NCI-H1092 (cell line): ENCODE results near the gene TCP11.
"Not testable (repeated sequence)": the region's sequence is repeated elsewhere in the genome, so short reads cannot be mapped to it uniquely, and the experiment has no call there.

Experiments used
- DNase-seq: peaks from one replicate; lab custom pipeline; 2025; lab: John Stamatoyannopoulos, UW

Gene TCP11

DNA sequence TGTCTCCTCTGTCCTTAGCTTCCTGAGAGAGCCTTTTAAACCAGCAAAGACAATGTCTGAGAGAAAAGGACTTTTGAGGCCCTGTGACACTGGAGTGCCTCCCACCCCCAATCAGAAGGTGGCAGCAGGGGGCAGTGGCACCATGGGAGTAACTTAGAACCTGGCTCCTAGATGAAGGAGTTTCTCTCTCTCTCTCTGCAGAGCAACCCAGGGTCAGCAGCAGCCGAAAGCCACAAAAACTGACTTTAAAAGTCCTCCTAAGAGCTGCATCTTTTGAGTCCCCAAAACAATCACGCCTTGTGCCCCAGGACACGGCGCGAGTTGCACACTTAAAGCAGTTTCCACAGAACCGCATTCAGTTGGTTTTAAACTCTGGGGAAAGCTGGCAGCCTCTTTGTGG, 5.3 kb upstream of the TCP11 start:
- peak; percentile 4 for DNase-seq

- no peak for DNase-seq
Measured at GRCh38 chr6:35145757-35146156, 4.6 kb upstream of the TCP11 start.

DNA sequence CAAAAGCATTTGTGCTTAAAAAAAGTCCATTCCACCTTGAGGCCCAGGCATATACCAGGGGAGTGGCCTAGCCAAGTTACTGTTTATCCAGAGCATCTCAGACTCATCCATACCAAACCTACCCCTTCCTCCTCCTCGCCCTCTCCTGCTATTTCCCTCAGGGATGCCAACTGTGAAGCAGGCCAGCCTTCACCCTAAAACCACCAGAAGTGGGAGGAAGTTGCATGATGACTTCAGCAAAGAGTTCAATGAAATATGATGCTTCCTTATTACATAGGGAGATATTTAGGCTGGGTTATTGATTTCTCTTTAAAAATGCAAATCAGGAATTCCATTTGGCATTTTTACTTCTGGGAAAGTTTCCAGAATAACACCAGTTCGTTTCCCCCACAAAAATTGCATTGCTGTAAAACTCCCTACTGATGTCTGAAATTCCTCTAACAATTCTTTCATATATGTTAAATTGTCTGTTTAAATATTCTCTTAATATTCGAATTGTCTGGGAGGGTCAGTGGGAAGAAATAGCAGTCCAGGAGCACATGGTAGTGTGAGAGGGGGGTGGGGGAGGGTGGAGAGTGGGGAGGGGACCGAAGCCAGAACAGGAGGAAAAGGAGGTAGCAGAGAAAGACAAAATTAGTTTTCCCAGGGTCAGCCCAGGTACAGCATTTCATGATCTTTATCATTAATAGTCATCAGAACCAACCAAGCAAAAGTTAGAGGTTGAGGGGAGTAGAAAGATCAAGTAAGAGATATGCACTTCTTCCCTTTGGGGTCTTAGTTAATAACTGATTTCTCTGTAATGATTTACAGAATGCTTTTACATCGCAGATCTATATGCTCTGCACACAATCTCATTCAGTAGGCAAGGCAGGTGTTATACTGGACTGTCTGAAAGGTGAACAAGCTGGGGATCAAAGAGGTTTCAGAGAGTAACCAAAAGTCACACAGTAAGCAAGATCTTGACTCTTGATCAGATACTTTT, 1.7 kb upstream of the TCP11 start:
- no peak for DNase-seq

- no peak for DNase-seq
Measured at GRCh38 chr6:35140639-35141006, 516 bp downstream of the TCP11 start.

GRCh38 chr6:35139924-35140638, 1.1 kb downstream of the TCP11 start:
- peak; percentile 39 for DNase-seq

DNA sequence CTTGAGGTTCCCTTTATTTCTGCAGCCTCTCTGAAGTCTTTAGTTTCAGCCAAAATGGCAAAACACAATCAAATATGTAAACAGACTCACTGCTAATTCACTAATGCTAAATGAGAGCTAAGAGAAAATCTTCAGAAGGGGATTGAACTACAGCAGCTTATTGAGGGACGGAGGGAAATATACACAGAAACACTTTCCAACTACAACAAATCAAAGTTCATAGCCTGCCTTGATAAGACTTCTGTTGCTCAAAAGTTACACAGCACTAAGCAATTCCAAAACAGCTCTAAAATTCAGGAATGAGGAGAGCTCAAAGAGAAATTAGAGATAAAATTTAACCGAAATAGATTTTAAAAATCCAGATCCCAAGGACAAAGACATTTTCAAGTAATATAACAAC, 1.7 kb downstream of the TCP11 start:
- DNase-seq: no peak

GRCh38 chr6:35138191-35138590, 2.9 kb downstream of the TCP11 start:
- not testable (repeated sequence) for DNase-seq

GRCh38 chr6:35136185-35136584, 5.0 kb downstream of the TCP11 start:
- DNase-seq: no peak

DNA sequence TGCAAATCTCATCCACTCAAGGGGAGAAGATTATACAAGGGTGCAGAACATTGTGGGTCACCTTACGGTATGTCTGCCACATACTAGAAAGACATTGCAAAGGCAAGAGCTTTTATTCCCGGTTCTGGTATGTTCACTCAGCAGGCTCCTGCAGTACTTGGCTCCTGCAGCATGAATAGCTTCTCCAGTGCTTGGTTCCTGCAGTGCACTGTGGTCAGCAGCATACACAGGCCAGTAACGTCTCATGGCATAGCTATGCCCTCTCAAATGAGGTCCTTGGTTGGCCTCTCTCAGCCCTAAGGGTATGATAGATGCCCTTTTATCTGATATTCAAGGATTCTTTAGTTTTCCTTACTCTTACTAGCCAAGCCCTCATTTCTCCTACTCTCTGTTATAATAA, 12.6 kb downstream of the TCP11 start:
- DNase-seq: no peak

DNA sequence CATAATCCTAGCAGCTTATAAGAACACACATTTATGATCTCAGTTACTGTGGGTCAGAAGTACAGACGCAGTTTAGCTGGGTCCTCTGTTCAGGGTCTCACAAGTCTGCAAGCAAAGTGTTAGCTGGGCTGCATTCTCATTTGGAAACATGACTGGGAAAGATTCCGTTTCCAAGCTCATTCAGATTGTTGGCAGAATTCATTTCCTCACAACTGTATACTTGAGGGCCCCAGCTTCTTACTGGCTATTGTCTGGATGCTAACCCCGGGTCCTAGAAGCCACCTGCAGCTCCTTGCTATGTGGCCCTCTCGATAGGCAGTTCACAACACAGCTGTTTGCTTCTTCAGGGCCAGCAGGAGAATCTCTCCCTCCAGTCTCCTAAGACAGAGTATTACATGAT, 13.1 kb downstream of the TCP11 start:
- DNase-seq: no peak

DNA sequence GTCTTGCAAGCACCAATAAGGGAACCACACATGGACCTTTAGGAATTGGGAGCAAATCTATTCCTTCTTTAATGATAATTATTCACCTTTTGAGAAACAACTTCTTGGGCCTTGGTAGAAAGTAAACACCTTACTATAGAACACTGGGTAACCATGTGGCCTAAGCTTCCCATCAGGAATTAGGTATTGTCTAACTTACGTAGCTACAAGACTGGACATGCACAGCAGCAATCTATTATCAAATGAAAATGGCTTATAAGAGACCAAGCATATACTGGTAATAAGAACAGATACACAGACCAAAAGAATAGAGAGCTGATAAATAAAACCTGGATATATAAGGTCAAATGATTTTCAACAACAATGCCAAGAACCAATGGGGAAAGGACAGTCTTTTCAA, 16.8 kb downstream of the TCP11 start:
- no peak for DNase-seq

DNA sequence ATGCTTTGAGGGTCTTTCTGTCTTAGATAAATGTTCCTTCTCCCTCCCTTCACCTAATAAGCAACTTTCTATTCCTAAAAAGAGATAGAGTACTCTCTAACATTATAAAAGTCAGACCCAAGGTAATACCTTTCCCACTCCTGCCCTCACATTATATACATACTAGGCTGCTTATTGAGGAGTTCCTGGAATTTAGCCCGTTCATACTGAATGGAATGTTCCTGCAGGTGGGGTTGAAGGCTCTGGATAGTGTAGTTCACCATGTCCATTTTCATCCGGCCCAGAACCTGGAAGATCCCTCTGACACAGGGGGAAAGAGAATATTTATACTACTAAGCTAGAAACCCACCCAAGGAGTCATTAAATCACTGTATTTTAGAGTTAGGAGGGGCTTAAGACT, 20.4 kb downstream of the TCP11 start:
- no peak for DNase-seq

- no peak for DNase-seq
Measured at GRCh38 chr6:35108309-35108885, 32.7 kb downstream of the TCP11 start.

GRCh38 chr6:35107761-35108160, 33.4 kb downstream of the TCP11 start:
- not testable (repeated sequence) for DNase-seq

GRCh38 chr6:35107208-35107607, 33.9 kb downstream of the TCP11 start:
- DNase-seq: not testable (repeated sequence)

- not testable (repeated sequence) for DNase-seq
Measured at GRCh38 chr6:35106061-35106460, 35.1 kb downstream of the TCP11 start.

DNA sequence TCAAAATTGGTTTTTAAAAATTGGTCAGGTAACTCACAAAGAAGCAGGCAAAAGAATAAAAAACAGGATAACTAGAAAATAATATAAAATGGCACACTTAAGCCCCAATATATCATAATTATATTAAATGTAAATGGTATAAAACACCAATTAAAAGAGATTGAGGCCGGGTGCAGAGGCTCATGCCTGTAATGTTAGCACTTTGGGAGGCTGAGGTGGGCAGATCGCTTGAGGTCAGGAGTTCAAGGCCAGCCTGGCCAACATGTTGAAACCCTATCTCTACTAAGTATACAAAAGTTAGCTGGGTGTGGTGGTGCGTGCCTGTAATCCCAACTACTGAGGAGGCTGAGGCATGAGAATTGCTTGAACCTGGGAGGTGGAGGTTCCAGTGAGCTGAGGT, 36.1 kb downstream of the TCP11 start:
- DNase-seq: no peak

GRCh38 chr6:35099116-35099515, 42.0 kb downstream of the TCP11 start:
- no peak for DNase-seq

DNA sequence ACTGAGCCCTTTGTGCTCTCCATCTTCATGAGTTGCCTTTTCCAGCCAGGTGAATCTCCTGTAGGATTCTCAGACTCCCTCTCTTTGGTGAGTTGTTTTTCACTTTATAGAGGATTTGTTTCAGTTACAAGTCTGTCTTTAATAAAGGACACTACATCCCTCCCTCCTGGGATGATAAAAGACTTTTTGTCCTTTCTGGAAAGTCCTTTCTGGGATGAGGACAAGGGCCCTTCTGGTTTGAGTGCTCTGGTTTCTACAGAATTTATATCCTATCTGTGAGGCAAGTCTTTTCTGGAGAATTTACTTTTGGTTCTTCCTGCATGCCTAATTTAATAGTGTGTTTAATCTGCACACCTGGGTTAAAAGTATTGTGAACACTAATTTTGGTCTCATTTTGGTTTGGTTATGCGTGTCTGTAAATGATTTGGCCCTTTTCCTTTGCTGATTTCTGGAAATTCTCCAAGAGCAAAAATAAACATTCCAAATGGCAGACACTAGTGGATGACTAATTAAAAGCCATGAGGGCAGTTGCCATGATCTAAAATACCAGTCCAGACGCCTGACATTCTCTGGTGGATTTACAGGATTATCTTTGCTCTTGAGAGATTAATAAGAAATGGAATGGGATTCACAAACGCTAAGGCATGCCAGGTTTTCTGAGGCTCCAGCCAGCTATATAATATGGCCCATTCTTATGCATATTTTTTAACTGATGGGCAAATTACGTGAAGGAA, 44.8 kb downstream of the TCP11 start:
- DNase-seq: peak; percentile 9

DNA sequence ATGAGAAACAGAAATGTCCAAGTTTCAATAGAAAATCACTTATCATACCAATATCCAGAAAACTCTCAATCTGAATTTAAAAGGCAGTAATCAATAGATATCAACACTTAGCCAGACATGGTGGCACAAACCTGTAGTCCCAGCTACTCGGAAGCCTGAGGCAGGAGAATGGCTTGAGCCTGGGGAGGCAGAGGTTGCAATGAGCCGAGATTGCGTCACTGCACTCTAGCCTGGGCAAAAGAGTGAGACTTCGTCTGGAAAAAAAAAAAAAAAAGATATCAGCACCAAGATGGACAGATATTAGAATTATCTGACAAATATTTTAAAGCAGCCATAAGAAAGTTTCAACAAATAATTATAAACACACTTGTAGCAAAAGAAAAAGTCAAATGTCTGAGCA, 47.0 kb downstream of the TCP11 start:
- DNase-seq: no peak

DNA sequence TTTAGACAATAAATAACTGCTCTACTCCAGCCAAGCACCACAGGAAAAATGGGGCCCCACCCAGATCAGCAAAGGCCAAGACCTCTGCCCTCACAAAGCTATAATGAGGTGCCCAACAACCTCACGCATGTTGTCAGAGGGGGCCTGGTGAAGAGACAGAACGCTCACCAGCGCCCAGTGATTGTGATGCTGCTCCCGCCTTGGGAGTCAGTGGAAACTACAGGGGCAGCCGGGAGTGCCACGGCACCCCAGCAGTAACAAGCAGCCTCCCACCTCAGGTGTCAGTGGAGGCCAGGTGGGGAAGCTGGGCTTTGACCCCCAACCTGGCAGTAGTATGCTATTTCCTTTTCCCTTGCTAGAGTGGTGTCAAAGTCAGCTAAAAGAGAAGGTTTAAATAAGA, 47.4 kb downstream of the TCP11 start:
- DNase-seq: no peak

DNA sequence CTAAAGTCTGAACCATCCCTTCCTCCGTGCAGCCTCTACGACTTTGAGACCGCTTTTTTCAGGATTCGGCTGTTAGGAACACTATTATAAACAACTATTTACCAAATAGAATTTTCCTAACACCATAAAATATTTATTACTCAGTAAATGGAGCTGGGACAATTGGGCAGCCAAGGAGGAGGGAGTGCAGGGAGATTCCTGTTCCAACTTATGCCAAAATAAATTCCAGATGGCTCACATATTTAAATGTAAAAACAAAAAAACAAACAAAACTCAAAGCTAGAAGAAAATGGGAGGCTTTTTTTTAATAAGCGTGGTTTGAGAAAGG, 48.1 kb downstream of the TCP11 start:
- no peak for DNase-seq
